Measurements from ENCODE around the gene KCNQ2.
"Not testable (repeated sequence)": the region's sequence is repeated elsewhere in the genome, so short reads cannot be mapped to it uniquely, and the experiment has no call there.

KCNQ2 gene

DNA sequence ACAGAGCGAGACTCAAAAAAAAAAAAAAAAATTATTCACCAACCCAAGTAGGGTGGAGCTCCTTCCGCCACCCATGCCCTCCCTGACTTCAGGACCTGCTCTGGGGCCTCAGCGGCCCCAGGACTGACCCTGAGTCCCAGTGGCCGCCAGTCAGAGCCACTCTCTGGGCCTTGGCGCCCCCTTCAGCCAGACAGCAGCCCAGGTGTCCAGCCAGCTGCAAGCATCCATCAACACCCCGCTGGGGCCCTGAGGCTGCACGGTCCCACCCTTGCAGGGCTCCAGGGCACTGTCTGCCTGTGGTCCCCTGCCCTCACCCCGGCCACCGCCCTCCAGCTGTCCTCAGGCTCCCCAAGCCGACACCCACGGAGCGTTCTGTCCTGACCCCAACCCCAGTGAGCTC lies 11.4 kb upstream of the KCNQ2 start:
- H3K4me3 ChIP-seq (replicated peaks; ENCODE audit: insufficient read depth, low read length), result no peak overlapping the region
- peaks cover 31% of the 10 kb centered on the region for H3K27me3 ChIP-seq (ENCODE audit: insufficient read depth, poor library complexity, severe bottlenecking)
- no peak for DNase-seq (ENCODE audit: low read depth in 1 of 2, low spot score in 1 of 2)
- H3K27ac ChIP-seq (replicated peaks), result no peak overlapping the region
- TF ChIP-seq GABPA (IDR thresholded peaks at IDR 0.05; ENCODE audit: low read depth) (no peak), SPI1 (IDR thresholded peaks at IDR 0.05; ENCODE audit: borderline replicate concordance, low read depth) (no peak), CTCF (IDR thresholded peaks at IDR 0.05; ENCODE audit: insufficient read depth, low read length) (no peak), POLR2AphosphoS5 (IDR thresholded peaks at IDR 0.05; ENCODE audit: low read depth) (no peak)
- TF ChIP-seq, protein P1, sequence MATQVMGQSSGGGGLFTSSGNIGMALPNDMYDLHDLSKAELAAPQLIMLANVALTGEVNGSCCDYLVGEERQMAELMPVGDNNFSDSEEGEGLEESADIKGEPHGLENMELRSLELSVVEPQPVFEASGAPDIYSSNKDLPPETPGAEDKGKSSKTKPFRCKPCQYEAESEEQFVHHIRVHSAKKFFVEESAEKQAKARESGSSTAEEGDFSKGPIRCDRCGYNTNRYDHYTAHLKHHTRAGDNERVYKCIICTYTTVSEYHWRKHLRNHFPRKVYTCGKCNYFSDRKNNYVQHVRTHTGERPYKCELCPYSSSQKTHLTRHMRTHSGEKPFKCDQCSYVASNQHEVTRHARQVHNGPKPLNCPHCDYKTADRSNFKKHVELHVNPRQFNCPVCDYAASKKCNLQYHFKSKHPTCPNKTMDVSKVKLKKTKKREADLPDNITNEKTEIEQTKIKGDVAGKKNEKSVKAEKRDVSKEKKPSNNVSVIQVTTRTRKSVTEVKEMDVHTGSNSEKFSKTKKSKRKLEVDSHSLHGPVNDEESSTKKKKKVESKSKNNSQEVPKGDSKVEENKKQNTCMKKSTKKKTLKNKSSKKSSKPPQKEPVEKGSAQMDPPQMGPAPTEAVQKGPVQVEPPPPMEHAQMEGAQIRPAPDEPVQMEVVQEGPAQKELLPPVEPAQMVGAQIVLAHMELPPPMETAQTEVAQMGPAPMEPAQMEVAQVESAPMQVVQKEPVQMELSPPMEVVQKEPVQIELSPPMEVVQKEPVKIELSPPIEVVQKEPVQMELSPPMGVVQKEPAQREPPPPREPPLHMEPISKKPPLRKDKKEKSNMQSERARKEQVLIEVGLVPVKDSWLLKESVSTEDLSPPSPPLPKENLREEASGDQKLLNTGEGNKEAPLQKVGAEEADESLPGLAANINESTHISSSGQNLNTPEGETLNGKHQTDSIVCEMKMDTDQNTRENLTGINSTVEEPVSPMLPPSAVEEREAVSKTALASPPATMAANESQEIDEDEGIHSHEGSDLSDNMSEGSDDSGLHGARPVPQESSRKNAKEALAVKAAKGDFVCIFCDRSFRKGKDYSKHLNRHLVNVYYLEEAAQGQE (IDR thresholded peaks at IDR 0.05; ENCODE audit: insufficient replicate concordance, low read depth), result no peak

GRCh38 chr20:63482021-63482587 lies 9.6 kb upstream of the KCNQ2 start:
- Histone ChIP-seq H3K27me3 (ENCODE audit: insufficient read depth, poor library complexity, severe bottlenecking) (peaks cover 26% of the 10 kb centered on the region), H3K4me3 (replicated peaks; ENCODE audit: insufficient read depth, low read length) (no peak overlapping the region), H3K27ac (replicated peaks) (no peak overlapping the region)
- no peak for DNase-seq (ENCODE audit: low read depth in 1 of 2, low spot score in 1 of 2)
- TF ChIP-seq, protein P1 (IDR thresholded peaks at IDR 0.05; ENCODE audit: insufficient replicate concordance, low read depth), result no peak
- no peak for TF ChIP-seq GABPA (IDR thresholded peaks at IDR 0.05; ENCODE audit: low read depth)
- TF ChIP-seq SPI1 (IDR thresholded peaks at IDR 0.05; ENCODE audit: borderline replicate concordance, low read depth), result no peak
- no peak for TF ChIP-seq POLR2AphosphoS5 (IDR thresholded peaks at IDR 0.05; ENCODE audit: low read depth)
- no peak for TF ChIP-seq CTCF (IDR thresholded peaks at IDR 0.05; ENCODE audit: insufficient read depth, low read length)

- Histone ChIP-seq H3K27ac (replicated peaks) (no peak overlapping the region), H3K4me3 (replicated peaks; ENCODE audit: insufficient read depth, low read length) (no peak overlapping the region), H3K27me3 (ENCODE audit: insufficient read depth, poor library complexity, severe bottlenecking) (peaks cover 30% of the 10 kb centered on the region)
- TF ChIP-seq SPI1 (IDR thresholded peaks at IDR 0.05; ENCODE audit: borderline replicate concordance, low read depth), result no peak
- TF ChIP-seq, protein P1 (IDR thresholded peaks at IDR 0.05; ENCODE audit: insufficient replicate concordance, low read depth), result no peak
- TF ChIP-seq GABPA (IDR thresholded peaks at IDR 0.05; ENCODE audit: low read depth), result no peak
- no peak for TF ChIP-seq POLR2AphosphoS5 (IDR thresholded peaks at IDR 0.05; ENCODE audit: low read depth)
- TF ChIP-seq CTCF (IDR thresholded peaks at IDR 0.05; ENCODE audit: insufficient read depth, low read length), result no peak
- DNase-seq (ENCODE audit: low read depth in 1 of 2, low spot score in 1 of 2), result no peak
Measured at GRCh38 chr20:63481503-63481902, 9.0 kb upstream of the KCNQ2 start.

GRCh38 chr20:63479695-63480419 lies 7.4 kb upstream of the KCNQ2 start:
- not testable (repeated sequence) for H3K27ac ChIP-seq (replicated peaks); H3K4me3 ChIP-seq (replicated peaks; ENCODE audit: insufficient read depth, low read length); DNase-seq (ENCODE audit: low read depth in 1 of 2, low spot score in 1 of 2)
- peaks cover 40% of the 10 kb centered on the region for H3K27me3 ChIP-seq (ENCODE audit: insufficient read depth, poor library complexity, severe bottlenecking)

Measured in HL-60 (cell line).